ENCODE results near the gene FAM76B.

FAM76B gene

DNA sequence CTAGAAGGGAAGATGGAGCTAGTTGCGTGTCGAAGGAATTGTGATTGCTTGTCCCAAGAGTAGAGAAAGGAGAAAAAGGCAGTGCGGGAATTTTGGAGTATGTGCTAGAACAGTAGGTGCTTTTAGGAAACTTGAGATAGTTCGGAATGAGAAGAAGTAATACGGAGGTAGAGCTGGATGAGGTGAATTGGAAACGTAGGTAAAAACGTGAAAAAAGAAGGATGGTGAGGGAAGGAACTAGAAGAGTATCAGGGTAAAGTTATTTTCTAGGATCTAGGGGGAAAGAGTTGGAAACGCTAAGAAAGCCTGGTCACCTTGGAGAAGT, 2.1 kb upstream of the FAM76B start:
- no peak for DNase-seq

DNA sequence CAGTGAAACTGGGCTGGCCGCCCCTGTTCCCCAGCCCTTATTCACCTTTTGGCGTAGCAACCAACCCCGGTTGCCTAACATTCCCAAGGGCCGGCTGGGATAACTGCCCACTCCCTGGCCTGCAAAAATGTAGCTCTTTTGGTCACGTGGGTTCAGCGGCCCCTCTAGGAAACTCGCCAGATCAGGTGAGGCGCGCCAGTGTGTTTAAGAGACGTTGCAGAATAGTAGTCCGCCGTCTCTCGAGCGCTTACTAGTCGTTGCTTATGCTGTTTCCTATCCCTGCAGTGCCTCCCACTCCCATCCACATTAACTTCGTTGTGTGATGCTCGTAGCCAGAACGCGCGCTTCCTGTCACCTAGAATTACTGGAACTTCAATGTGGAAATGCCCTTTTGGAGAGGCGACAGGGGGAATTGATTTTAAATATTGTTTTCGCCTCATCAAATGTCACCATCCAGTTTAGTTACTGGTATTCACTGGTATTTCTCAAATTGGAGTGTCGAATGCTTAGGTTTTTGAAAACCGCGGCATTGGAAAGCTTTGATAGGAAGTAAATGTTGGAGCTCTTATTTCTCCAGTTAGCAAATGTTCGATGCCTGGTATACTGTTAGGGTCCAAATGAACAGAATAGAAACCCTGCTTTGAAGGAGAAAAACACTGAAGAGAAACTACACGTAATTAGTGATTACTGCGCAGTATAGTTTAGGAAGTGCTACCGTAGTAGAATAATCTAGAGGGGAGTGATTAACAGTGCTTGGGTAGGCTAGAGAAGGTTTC, 1.5 kb upstream of the FAM76B start:
- DNase-seq = no peak

DNA sequence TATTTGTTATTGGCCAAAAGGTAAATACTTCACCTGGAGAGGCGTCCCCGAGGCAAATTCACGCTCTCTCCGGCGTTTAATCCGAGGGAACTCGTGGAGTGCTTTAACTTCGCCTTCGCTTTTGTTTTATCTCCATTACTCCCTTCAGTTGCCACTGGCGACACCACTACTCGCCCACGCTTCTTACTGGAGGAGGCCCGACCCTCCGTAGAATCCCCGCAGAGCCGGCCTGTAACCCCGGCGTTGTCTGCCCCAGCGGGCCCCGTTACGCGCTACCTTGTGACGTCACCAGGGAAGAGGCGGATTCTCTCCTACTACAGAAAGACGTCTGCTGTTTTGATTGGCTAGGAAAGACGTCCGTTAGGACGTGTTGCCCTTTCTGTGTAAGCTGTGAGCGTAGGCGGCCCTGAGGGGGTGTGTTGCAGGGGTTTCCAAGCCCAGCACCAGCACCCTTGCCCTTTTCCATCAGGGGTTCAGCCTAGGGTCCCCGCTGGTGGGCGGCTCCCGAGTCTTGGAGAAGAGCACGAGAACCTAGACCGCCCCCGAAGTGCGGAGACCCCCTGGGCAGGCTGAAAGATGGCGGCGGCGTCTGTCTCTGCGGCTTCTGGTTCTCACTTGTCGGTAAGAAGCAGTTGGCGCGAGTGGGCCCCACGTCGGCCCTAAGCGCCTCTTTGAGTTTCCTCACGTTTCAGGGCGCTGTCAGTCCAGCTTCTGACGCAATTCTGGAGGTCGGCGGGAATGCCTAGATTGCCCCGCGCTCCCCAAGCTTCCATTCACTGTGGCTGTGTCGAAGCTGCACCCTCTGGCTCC, 746 bp upstream of the FAM76B start, which contains the start of gene CEP57:
Gene CEP57 (plus strand): TSS at position 376 of the 810 bp plus-strand sequence. CDS start 201 bp downstream, at position 577.
- peak; percentile 91 for DNase-seq

DNA sequence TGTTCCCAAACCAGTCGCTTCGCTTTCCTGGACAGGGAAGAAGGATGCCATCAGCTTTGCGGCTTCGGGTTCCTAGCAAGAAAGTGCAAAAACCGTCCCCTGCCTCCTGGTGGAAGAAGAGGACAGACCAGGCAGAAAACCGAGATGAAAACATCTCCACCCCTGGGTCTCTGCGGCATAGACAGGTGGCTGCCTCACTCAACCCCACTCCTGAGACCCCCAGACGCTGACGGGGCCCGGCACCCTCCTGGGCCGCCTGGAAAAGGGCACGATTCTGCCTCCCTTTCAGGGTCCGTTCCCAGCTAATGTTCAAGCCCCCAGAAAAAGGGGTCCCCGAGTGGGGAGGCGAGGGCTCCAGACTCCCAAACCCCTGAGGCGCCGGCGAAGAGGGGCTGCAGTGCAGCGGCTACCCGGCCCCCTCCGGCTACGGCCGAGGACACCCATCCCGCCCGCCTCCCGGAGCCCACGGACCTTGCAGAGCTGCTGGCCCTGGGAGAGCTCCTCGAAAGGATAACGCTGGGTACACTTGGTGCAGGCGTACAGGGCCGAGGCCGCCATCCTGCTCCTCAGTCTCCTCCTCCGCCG, 569 bp downstream of the FAM76B start:
- DNase-seq = no peak

DNA sequence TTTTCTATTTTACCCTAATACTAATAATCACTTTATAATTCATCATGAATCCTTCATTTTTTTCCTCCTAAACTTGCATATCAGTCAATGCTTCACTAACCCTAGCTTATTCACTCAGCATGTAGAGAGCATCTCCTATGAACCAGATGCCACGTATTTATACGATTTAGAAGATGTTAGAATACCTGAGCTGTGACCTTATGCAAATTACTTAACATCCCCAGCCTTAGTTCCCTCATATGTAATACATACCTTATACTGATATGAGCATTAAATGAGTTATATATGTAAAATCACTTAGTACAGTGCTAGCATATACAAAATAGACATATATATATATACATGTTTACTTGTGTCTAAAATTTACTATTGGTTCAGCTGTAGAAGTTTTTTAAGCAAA, 9.0 kb downstream of the FAM76B start:
- DNase-seq = no peak

DNA sequence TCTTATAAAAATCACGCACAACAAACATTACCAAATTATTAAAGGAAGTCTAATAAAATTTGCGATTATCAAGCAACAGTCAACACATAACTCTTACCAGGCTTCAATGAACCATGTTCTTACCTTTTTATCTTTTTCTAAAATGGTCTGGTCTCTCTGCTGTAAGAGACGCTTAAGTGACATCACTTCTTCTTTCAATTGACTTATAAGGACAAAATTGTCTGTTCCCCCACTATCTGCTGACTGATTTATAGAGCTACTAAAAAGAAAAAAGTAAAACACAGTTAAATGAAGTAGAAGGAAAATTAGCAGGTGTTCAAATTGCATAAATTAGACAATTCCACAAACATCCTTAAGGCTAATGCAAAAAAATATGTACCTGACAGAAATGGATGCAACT, 10.9 kb downstream of the FAM76B start:
- no peak for DNase-seq

DNA sequence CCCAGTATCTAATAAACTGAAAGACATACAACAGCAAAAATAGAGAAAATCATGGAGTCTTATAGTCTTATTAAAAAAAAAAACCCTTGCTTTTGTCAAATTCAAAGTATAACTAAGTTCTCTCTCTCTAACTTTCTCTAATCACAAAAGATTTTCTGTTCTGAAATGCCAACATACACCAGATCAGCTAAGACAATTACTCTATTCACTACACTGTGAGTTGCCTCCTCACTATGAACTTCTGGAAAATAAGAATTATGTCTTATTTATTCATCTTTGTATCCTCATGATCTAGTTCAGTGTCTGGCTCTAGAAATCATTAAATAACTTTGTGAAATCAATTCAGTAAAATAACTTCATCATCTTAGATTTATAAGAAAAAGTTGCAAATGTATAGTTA, 12.7 kb downstream of the FAM76B start:
- no peak for DNase-seq

DNA sequence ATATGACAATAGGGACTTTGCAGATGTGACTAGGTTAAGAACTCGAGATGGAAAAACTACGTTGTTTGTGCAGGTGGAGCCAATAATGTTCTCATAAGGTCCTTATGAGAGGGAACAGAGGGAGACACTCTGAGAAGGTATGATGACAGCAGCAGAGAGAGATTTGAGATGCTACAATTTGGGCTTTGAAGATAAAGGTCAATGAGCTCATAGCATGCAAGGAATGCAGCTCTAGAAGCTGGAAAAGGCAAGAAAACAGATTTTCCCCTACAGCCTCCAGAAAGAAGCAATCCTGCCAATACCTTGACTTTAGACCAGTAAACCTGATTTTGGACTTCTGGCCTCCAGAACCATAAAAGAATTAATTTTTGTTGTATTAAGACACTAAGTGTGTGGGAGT, 21.1 kb downstream of the FAM76B start:
- DNase-seq = no peak

DNA sequence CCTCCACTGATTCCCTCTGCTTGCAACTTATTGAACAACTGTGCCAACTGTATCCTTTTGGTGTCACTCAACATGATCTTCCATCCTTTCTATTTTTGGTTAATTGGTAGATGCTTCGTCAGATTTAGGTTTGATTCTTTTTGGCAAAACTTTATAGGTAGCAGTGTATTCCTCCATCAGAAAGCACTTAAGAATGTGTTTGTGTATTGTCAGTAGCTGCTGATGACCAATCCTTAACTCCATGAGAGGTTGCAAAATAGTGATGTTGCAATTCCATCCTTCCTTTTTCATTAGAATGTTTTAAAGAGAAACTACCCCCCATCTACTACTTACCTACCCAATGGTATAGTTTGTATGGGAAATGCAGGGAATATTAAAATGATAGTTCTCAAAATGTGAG, 22.1 kb downstream of the FAM76B start:
- no peak for DNase-seq

DNA sequence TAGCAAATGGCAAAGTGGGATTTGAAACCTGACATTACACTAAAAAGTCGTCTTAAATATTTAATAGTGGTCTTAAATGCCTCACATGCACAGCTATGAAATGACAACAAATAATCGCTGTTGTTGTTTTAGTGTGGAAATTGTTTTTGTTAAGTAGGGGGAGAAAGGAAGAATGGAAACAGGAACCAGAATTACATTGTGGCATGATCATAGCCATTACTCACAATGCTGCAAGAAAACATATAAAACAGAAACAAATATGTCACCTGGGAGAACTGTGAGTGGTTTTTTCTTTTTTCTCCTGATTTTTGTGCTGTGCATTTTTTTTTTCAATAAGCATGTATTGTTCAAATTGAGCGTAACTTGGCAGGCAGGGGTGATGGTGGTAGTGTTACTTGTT, 22.9 kb downstream of the FAM76B start:
- no peak for DNase-seq

DNA sequence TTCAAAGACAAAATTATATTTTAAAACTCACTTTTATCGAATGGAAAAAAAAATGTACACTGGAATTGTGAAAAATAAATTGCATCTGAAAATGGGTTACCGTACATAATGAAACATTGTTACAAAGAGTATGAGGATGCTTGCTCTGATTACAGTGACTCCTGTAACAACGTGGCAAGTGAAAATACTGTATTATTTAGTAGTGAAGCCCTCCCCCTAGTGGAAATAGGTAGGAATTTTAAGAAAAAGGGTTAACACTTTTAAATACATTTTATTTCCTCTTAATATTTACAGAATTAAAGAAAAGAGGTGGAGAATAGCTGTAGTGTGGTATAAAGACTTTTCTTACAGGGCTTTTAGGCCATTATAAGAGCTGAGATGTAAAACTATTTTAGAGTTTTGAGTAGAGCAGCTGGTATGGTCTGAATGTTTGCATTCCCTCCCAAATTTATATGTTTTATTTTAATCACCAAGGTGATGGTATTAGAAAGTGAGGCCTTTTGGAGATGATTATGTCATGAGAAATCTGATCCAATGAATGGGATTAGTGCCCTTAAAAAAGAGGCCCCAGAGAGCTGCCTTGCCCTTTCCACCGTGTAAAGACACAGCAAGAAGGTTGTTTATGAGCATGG, 25.2 kb downstream of the FAM76B start:
- no peak for DNase-seq

DNA sequence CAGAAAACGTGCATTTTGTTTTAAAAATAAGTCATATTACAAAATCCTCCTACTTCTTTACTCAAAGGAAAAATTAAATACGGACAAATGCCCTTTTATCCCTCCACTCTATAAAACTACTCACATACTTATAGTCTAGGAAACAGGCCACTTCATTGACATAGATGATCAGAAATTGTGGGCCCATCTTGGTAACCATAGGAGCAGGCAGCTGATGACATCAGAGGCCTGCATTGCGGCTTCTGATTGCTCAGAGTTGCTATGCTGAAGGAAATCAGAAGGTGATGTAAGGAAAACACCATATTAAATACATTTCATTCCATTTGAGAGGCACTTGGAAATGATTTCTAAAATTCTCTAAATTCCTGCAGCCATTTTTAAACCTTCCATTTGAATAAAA, 27.0 kb downstream of the FAM76B start:
- DNase-seq = no peak

DNA sequence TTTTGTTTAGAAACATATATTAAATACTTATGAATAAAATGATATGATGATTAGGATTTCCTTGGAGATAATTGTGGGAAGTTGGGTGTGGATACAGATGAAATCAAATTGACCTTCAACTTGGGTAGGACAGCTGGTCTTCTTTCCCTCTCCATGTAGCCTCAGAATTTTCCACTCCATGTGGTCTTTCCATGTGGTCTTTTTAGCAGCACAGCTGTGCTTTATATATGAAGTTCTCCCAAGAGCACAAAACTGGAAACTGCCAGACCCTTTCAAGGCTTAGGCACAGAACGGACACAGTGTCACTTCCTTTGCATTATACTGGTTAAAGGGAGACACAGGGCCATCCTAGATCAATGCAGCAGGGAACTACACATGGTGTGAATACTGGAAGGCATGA, 28.6 kb downstream of the FAM76B start:
- no peak for DNase-seq

DNA sequence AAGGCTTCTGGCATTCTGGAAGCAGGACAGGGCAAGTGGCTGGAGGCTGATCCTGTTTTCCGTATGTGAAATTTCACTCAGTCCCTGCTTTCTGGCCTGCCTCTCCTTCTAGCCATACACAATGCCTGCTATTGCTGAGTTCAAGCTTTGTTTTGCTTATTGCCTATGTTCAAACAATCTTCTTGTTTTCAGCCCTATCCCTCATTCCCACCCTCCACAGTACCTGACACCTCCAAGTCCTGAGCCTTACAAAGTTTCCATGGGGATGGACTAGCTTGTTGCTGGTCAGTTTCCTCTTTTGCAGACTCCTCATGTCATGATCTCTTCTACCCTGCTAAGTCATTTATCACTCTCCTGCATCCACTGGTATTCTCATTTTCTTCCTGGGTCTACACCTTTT, 38.1 kb downstream of the FAM76B start:
- no peak for DNase-seq

DNA sequence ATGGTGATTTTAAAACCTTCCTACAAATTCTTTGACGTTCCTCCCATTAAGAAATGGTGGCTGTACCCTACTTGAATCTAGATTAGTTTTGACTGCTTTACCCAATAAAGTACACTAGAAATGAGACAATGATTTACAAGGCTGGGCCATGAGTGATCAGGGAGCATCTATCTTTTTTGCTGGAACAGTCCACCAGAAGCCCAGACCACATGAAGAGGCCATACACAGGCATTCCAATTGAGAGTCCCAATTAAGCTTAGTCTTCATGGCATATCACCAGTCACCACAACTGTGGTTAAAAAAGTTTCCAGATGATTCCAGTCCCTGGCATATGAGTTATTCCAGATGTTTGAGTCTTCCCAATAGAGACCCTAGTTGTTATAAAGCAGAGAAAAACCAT, 39.5 kb downstream of the FAM76B start:
- no peak for DNase-seq

DNA sequence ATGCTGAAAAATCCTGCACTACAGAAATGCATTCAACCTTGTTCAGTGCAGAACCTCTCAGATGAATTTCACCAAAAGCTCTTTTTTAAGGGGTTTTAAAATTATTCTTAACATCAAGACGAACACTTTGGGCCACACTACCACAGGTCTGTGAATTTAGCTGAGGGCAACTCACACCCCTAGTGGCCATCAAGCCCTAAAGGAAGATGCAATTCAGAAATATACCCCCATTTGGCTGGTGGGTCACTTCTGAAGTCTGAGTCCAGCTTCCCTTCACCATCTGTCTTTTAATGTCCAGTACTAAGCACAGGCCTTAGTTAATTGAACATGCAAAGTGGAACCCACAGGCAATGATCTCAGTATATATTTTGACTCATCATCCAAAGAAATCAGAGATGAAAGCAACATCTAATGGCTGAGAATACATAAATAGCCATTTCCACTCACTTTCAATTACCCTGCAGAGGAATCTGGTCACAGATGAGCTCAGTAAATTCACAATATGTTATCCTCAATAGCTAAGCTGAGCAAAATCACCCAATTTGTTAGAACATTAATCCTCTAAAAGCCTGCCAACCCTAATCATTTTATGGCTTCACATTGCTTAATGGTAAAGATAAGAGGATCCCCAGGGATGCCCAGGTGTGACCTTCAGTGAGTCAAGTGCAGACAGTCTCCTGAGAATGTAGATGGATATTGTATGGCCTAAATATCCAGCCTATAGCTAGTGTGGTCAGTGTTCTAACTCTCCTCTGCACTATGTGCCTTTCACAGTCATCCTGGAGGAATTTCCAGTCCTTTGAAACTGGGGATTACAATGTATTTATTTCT, 50.3 kb downstream of the FAM76B start:
- DNase-seq = no peak

DNA sequence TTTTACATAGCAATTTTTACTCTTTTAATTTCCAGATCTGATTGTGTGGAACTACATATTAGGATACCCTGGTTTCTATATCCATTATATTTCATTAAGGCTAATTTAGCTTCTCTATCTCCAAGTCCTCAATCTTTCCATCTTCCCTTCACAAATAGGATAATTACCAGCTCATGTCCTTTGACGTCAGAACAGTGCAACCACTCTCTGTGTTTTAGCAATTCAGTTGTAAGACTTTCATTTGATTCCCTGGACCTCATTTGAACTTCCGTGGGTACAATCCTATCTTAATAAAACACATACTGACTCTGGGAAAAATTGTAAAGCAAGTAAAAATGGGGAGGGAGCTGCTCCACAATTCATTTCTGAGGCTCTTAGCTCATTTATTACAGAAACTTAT, 52.8 kb downstream of the FAM76B start:
- DNase-seq = no peak

DNA sequence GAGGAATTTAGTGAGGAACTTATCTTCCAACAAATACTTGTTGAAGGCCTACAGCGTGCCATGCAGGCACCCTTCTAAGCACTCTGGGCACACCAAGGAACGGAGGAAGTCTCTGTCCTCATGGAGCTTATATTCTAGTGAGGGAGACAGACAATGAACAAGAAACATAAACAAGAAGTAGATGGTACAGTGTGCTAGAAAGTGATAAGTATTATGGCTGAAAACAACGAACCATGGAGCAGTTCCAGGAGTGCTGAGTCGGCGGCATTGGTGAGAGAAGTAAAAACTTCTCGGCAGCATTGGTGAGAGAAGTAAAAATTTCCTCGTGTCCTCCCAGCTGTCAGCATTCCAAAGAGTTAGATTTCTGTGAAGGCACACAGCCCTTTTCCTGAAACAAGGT, 53.2 kb downstream of the FAM76B start:
- no peak for DNase-seq

DNA sequence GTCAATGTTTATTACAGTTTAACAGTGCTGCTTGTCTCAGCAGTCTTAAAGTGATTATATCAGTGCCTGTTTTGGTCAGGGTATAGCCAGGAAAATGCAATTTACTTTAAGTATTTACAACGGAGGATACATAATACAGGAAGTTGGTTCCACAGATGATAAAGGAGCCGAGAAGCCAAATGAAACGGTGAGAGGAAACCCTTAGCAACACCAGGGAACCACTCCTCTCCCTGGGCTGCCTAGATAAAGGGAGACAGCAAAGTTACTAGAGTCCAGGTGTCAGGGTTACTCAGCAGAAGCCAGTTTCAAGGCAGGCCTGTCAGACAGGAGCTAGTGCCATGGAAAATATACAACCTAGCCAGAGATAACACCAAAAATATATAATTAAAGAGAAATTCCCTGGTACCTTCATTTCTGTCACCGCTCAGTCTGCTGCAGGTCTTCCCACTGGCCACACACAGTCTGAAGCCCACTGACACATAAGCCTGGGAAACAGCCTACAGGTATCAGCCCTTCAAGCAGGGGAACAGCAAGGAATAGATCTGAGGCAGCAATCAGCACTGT, 55.5 kb downstream of the FAM76B start:
- DNase-seq = no peak

DNA sequence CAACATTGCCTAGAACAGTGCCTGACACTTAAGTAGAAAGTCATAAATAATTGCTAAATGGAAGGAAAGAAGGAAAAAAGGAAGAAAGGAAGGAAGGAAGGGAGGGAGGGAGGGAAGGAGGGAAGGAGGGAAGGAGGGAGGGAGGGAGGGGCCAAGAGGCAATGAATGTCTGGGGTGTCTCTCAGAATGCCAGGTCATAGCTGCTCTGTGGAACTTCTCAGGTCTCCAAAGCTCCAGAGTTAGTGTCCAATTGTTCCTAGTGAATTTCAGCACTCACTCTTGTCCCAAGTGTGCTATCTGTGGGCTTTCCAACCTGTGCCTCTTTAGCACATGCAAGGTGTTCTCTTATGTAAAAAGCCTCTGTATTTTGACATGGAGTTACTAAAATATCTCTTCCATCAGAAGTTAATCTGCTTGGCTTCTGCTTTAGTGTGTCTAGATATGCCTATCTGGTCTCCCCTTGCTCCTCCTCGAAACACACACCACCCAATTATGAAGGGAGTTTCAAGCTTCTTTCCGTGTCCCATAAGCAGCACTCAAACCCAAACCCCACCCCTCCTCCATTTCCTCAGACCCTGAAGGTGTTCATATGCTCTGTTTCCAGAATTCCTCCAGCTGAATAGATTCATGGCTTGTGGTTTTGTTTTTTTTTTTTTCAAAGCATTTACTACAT, 56.5 kb downstream of the FAM76B start:
- no peak for DNase-seq

DNA sequence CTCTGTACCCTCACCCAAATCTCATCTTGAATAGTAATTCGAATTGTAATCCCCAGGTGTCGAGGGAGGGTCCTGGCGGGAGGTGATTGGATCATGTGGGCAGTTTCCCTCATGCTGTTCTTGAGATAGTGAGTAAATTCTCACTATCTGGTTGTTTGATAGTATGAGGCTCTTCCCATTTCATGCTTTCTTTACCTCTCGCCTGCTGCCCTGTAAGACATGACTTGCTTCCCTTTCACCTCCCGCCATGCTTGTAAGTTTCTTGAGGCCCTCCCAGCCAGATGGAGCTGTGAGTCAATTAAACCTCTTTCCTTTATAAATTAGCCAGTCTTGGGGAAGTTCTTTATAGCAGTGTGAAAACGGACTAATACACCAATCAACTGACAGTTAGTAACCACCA, 60.1 kb downstream of the FAM76B start:
- DNase-seq = no peak

DNA sequence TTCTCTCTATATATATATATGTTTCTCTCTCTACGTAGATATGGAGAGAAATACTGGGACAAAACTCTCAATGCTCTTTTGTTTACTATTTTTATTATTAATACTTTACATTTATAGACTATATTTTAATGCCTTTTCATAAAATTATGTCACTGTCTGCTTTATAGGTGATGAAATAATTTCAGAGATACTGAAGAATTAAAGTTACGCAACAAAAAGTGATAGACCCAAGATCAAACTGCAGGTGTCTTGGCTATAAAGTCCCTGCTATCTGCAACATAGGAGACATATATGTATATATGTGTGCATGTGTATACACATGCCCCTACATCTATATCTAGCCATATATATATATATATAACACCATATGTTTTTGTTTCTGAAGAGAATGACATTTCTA, 60.8 kb downstream of the FAM76B start:
- no peak for DNase-seq

Measured in activated T-cell treated with anti-CD3 and anti-CD28 coated beads, Interleukin-2, amount 50 U/mL, for 1 hour (primary cell).